GM08714 (cell line): ENCODE measurements around the gene PCDHGB2.
A peak's percentile ranks its signal among the peaks of the same experiment; 100 is the strongest.
"Not testable (repeated sequence)": the region's sequence is repeated elsewhere in the genome, so short reads cannot be mapped to it uniquely, and the experiment has no call there.

Source experiments
- H3K4me3 ChIP-seq: fragments of 200-500 bp; sonication (Bioruptor generic); 2 replicates; pipeline ENCODE4 v1.5.1; 2014; ENCODE audit warnings: mild to moderate bottlenecking, low read length, inconsistent platforms
- ZNF274 ChIP-seq: IDR thresholded peaks from 2 replicates; pipeline ENCODE4 v1.6.1; 2012; ENCODE audit warnings: mild to moderate bottlenecking, low read depth, low read length

The PCDHGB2 gene

GRCh38 chr5:141366016-141366896 is 6.5 kb downstream of the PCDHGB2 start:
- TF ChIP-seq ZNF274, result no peak
- H3K4me3 ChIP-seq, result no peak overlapping the region

GRCh38 chr5:141369994-141370848 is 10.4 kb downstream of the PCDHGB2 start, which contains the start of gene PCDHGB3:
PCDHGB3 (plus strand) TSS chr5:141370242; CDS start chr5:141370395, 153 bp downstream.
- peak within 1 kb of the TSS; percentile 43; the same call in 1 of the 2 replicates for H3K4me3 ChIP-seq
- TF ChIP-seq ZNF274, result no peak

GRCh38 chr5:141371572-141372475 is 12.0 kb downstream of the PCDHGB2 start:
- no peak for TF ChIP-seq ZNF274
- H3K4me3 ChIP-seq, result no peak overlapping the region

- peak within 1 kb of the TSS; percentile 60; the same call in 1 of the 2 replicates for H3K4me3 ChIP-seq
- no peak for TF ChIP-seq ZNF274
Measured at GRCh38 chr5:141373673-141374317, 14.0 kb downstream of the PCDHGB2 start, which contains the start of gene PCDHGA6. PCDHGA6 (plus strand) TSS chr5:141373891; CDS start chr5:141374084, 193 bp downstream.

- H3K4me3 ChIP-seq, result no peak overlapping the region
- TF ChIP-seq ZNF274, result no peak
Measured at GRCh38 chr5:141374627-141375026, 14.8 kb downstream of the PCDHGB2 start.

- not testable (repeated sequence) for H3K4me3 ChIP-seq
Measured at GRCh38 chr5:141375444-141376155, 15.8 kb downstream of the PCDHGB2 start.

GRCh38 chr5:141382469-141383294 is 22.9 kb downstream of the PCDHGB2 start, which contains the start of gene PCDHGA7:
PCDHGA7 (plus strand) TSS chr5:141382742; CDS start chr5:141382900, 158 bp downstream.
- no peak for TF ChIP-seq ZNF274
- H3K4me3 ChIP-seq, result peak within 1 kb of the TSS; percentile 30; the same call in 1 of the 2 replicates

GRCh38 chr5:141383345-141383744 is 23.6 kb downstream of the PCDHGB2 start:
- no peak overlapping the region for H3K4me3 ChIP-seq
- TF ChIP-seq ZNF274, result no peak

GRCh38 chr5:141384471-141385267 is 24.9 kb downstream of the PCDHGB2 start:
- no peak for TF ChIP-seq ZNF274
- H3K4me3 ChIP-seq, result no peak overlapping the region

GRCh38 chr5:141387557-141388311 is 27.9 kb downstream of the PCDHGB2 start, which contains the start of gene PCDHGB4:
PCDHGB4 (plus strand) TSS chr5:141387698; CDS start chr5:141387885, 187 bp downstream.
- peak within 1 kb of the TSS; percentile 14; the same call in 1 of the 2 replicates for H3K4me3 ChIP-seq
